ENCODE results near the gene CDKN3.
"Not testable (repeated sequence)": the region's sequence is repeated elsewhere in the genome, so short reads cannot be mapped to it uniquely, and the experiment has no call there.

The CDKN3 gene

DNA sequence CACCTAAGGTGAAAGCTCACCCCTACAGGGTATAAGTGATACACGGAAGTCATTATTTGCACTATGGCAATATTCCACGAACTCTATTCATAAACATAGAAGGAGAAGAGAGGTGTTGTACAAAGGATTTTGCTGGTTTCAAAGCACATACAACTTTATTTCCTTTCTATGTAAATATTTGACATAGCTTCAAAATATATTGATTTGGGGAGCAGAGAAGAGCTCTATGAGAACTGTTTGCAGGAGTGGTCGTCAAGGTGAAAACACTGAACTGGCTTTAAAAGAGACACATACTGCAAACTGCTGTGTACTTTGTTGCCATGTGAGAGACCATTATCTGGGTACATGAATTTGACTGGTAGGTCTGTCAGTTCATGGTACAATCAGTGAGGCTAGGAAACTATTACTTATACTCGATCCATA is 27.7 kb downstream of the CDKN3 start:
- DNase-seq (ENCODE audit: low spot score): no peak

DNA sequence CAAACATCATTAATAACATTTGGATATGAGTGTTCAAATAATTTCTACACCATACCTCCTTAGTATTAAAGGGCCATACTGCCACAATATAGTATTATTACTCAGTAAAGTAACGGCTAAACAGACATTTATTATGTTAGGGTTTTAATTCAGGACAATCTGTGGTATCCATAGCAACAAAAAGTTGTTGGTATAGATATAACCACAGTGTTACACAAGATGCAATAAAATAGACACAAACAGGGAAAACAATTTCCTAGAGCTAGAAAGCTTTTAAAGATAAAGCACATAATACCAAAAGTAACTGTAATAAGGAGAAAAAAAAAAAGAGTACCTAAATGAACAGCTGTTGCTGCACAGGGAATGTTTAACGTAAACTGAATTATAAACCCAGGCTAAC is 28.3 kb downstream of the CDKN3 start:
- DNase-seq (ENCODE audit: low spot score): no peak

DNA sequence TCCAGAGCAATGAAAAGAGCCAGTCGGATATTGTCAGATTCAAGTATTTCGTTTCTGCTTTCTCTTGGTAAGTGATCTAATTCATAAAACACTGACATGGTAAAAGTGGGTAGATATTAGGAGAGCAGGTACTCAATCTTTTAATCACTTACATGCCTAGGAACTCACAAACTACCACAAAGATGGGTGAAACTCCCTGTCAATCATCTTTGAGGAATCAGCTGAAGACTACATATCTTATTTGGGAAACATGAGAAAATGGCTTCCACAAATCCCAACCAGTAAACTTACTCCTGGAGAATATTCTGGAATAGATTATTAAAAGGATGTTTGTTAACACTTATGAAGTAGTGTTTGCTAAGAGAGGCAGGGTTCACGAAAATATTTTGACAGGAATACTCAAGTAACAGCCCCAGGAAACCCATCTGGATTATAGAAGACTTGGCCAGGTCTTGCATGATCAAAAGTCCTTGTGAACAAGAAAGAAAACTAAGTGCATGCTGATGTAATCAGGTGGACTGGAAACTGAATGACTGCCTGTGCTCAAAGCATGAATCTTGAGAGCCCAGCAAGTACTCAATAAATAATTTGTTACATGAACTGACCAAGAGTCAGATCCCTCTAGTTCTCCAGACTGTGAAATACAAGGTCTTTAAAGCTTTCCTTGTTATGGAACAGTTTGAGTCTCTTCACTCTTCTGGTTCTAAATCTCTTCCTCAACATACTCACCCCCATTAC is 28.9 kb downstream of the CDKN3 start:
- DNase-seq (ENCODE audit: low spot score): no peak

DNA sequence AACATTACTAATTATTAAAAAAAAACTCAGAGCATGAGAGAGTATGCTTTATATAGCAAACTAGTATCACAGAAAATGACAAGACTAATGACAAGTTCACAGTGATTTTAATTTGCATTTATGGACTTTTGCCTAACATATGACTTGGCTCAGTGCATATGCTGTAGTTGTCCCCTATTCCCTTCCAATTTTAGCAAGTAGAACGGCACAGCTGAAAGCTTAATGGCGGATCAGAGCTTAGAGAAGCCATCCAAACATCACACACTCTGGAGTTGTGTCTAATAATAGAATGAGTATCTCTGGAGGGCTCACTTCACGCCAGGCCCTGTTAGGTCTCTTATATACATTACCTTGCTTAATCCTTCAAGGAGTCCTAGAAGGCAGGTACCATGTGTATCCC is 31.1 kb downstream of the CDKN3 start:
- no peak for DNase-seq (ENCODE audit: low spot score)

DNA sequence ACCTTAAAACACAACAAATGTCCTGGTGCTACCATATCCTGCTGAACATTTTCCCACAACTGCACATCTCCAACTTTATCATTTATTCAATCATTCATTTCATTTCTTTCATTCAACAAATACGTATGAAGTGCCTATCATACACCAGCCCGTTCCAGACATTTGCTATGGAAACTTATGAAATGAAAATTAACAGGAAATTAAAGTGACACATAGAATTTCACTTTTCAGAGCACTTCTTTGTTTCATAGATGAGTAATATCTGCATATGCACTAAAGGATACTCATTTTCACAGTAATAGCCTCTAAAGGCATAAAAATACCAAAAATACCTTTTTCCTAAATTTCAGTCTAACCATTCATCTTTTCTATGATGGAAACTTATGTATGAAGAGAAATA is 31.7 kb downstream of the CDKN3 start:
- DNase-seq (ENCODE audit: low spot score): no peak

DNA sequence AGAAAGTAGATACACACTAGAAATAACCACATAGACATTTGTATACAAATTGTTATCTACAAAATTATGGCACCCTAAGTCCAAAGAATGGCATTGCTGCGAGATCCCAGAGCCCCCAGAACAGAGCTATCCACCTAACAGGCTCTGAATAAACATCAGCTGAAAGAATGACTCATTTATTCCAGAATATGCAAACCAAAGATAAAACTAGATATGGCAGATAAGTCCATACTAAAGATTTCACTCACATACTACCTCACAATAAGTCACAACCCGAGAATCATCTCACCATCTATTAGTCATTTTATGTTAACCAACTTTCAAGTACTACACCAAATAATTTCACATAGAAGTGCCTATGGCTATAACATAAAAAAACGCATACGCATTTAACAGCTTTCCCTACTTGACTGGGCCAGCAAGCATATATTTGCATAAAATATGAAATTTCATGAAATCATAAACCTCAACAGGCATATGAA is 38.7 kb downstream of the CDKN3 start:
- no peak for DNase-seq (ENCODE audit: low spot score)

DNA sequence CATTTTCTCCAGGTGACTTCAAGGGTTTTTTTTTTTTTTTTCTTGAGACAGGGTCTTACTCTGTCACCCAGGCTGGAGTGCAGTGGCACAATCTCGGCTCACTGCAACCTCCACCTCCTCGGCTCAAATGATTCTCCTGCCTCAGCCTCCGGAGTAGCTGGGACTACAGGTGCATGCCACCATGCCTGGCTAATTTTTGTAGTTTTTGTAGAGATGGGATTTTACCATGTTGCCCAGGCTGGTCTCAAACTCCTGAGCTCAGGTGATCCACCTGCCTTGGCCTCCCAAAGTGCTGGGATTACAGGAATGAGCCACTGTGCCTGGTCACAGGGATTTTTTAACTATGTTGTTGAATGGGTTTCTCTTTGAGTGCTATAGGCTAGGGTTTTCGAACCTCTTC is 41.1 kb downstream of the CDKN3 start:
- not testable (repeated sequence) for DNase-seq (ENCODE audit: low spot score)

DNA sequence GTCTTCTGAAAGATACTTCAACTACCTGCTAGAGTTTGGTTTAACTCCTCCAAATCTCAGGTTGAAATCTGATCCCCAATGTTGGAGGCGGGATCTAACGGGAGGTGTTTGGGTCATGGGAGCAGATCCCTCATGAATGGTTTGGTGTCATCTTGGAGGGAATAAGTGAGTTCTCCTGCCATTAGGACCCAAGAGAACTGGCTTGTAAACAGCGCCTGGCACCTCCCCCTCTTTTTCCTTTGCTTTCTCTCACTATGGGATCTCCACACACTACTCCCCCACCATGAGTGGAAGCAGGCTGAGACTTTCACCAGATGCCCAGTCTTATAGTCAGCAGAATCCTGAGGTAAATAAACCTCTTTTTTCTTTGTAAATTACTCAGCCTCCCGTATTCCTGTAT is 41.9 kb downstream of the CDKN3 start:
- no peak for DNase-seq (ENCODE audit: low spot score)

DNA sequence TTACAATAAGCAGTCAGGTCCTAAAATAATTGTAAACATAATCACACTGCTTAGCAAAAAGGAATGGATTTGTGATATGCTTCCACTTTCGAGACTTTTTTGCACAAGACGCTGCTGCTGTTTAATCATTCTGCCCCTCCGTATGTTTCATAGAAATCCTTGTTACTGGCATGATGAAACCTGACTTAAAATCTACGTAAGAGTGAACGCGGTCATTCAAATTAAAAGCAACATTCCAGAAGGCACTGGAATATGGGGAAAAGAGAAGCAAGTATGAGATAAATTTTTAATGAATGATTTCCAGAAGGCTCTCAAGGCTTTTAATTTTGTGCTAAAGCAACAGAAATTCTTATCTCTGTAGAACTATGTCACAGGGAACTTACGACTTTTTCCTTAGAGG is 43.2 kb downstream of the CDKN3 start:
- DNase-seq (ENCODE audit: low spot score): no peak

DNA sequence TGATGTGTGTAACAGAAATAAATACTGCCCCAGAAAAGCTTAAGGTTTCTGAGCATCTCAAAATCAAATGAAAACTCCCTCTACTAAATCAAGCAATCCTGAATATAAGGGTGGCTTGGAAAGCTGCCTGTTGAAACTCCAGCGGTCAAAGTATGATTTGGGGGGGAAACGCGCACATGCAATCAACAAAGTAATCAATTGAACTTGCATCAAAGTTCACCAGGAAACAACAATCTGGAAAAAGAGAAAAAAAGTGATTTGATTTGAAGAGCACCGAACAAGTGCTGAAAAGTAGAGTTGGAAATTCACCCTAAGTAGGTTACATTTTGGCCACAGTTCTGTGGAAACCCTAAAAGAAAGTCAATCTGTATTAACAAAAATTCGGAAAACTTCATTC is 43.7 kb downstream of the CDKN3 start:
- no peak for DNase-seq (ENCODE audit: low spot score)

DNA sequence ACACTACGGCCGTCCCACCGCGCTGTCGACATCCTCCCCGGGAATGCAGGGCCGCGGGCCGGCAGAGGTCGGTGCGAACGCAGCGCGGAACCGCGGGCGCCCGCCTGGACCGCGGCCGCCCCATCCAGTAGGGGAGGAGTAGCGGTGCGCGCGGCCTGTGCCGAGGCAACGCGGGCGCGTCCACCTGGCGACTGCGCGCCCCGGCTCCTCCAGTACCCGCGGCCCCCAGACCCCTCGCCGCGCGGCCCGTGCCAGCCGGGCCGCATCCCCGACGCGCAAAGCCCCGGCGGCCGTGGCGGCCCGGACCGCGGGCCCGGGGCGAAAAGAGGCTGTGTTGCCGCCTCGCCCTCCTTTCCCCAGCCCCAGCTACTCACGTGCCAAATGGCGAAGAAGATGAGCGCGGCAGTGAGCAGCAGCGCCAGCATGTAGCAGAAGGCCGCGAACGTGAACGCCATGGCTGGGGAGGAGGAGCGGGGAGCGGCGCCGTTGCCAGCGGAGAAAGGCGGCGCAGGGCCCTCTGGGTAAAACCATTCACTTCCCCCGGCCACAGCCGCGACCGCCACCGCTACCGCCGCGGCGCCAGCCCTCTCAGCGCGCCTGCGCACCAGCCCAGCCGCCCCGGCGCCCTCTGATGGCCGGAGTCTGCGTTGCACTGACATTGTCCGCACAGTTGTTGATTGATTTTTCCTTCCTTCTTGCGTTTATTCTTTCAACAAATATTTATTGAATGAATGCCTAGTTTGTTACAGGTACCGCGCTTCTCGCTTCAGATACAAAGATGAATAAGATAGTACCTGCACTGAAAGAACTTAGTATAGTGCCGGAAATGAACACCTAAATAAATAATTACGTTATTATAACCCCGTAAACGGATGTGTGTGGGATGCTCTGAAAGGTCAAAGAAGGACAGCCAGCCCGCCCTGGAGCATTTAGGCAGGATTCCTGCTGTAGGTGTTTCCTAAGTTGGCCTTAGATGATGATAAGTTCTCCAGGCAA is 44.4 kb downstream of the CDKN3 start, which contains the start of gene CNIH1:
Gene CNIH1 (minus strand): TSS at position 502 of the 996 bp plus-strand sequence. CDS start 47 bp downstream, at position 455.
- peak; percentile 94 for DNase-seq (ENCODE audit: low spot score)

DNA sequence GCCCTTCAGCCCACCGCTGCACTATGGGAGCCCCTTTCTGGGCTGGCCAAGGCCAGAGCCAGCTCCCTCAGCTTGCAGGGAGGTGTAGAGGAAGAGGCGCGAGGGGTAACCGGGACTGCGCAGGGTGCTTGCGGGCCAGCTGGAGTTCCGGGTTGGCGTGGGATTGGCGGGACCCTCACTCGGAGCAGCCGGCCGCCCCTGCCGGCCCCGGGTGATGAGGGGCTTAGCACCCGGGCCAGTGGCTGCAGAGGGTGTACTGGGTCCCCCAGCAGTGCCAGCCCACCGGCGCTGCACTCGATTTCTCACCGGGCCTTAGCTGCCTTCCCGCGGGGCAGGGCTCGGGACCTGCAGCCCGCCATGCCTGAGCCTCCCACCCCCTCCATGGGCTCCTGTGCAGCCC is 46.2 kb downstream of the CDKN3 start:
- not testable (repeated sequence) for DNase-seq (ENCODE audit: low spot score)

DNA sequence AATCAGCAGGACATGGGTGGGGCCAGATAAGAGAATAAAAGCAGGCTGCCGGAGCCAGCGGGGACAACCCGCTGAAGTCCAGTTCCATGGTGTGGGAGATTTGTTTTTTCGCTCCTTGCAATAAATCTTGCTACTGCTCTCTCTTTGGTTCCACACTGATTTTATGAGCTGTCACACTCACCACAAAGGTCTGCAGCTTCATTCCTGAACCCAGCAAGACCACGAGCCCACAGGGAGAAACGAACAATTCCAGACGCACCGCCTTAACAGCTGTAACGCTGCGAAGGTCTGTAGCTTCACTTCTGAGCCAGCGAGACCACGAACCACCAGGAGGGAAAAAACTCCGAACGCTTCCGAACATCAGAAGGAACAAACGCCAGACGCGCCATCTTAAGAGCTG is 47.2 kb downstream of the CDKN3 start:
- DNase-seq (ENCODE audit: low spot score): no peak

DNA sequence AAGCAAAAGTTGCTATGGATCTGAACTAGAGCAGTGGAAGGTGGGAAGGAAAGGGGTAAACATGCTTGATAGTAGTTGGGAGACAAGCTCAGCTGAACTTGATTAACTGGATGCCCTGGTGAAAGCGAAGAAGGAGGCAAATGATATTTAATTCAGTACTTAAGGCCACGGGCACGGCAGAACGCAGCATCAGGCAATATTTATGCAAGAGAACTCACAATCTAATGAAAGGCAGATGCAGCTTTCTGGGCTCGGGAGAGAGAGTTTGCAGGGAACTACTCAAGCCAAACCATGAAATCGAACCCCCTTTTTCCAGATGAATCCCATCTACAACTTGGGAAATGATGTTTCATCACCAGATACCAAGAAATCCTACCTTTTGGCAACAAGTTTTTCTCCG is 47.9 kb downstream of the CDKN3 start:
- DNase-seq (ENCODE audit: low spot score): no peak

DNA sequence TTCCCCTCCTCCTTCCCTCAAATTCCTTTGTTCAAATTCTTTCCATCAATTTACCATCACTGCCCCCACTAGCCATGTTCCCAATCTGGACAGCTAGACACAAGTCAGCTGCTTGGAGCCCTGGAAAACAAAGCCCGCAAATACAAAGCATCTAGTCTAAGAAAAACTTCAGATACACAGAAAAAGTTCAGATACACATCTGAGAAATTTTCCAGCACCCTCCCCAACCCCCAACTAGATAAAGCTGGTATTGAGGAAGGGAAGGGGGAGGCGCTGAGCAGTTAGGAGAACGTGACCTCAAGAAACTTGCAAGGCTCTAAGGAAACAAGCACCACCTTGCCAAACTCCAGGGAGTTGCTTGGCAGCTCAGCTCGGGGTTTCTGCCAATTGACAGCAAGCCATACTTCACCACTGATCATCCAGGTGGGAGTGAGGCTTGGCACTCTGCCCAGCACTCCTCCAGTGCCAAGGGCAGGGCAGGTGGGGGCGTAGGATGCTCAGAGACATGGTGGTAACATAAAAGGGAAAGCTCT is 49.4 kb downstream of the CDKN3 start:
- DNase-seq (ENCODE audit: low spot score): peak; percentile 23

DNA sequence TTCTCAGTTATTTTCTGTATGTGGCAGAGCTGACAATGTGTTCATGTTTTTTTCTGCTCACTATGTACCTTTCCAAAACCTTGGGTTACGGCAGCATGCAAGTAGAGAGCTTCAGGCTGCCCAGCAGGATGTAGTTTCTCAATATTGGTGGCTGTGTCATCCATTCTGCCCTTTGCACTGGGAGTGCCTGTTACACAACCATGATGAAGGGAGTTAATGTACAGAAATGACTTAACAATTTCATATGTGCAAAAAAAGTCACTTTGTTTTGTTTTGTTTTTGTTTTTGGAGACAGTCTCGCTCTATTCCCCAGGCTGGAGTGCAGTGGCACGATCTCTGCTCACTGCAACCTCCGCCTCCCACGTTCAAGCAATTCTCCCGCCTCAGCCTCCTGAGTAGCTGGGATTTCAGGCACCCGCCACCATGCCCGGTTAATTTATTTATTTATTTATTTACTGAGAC is 50.5 kb downstream of the CDKN3 start:
- DNase-seq (ENCODE audit: low spot score): peak; percentile 84

DNA sequence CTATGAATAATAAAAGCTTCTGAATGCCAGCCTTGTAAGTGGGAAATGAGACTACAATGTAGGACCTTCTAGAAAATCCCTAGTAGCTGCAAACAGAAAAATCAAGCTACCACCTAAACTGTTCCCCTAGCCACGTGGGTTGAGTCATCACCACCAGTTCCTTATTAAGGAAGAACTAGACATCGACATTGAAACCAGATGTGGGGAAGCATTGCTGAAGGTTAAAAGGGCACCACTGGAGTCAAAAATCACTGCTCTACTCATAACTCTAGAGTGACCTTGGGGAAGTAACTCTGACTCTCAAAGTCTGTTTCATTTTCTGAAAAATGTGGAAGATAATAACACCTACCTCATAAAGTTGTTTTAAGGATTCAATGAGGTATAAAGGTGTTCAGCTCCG is 53.7 kb downstream of the CDKN3 start:
- DNase-seq (ENCODE audit: low spot score): no peak

DNA sequence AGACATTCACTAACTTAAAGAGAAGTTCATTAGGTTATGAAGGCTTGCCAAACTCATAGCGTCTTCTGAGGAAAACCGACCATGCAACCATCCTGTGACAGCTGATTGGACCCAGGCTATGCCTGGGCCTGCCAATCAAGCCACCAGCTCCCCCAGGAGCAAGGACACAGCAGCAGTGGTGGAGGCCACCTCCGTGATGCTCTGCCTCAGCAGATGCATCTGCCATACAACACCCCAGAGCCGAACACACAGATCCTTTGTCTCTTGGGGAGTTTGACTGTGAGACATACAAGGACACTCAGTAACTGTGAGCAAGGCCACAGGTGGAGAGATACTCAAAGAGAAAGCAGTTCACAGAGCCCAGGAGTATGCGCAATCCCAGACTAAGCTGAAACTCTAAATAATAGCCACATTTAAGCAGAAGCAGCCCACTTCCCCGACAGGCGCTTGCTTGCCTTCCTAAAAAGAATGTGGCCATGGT is 54.4 kb downstream of the CDKN3 start:
- no peak for DNase-seq (ENCODE audit: low spot score)

DNA sequence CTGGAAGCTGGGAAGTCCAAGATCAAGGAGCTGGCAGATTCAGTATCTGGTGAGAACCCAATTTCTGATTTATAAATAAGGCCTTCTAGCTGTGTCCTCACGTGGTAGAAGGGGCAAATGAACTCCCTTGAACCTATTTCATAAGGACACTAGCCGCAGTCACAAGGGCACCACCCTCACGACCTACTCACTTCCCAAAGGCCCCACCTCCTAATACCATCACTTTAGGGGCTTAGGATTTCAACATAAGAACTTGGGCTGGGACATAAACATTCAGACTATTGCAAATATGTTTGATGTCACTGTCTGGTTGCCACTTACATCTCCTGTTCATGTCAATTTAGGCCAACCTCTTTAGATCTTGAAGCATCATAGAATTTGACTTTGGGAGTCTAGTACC is 55.2 kb downstream of the CDKN3 start:
- DNase-seq (ENCODE audit: low spot score): no peak

DNA sequence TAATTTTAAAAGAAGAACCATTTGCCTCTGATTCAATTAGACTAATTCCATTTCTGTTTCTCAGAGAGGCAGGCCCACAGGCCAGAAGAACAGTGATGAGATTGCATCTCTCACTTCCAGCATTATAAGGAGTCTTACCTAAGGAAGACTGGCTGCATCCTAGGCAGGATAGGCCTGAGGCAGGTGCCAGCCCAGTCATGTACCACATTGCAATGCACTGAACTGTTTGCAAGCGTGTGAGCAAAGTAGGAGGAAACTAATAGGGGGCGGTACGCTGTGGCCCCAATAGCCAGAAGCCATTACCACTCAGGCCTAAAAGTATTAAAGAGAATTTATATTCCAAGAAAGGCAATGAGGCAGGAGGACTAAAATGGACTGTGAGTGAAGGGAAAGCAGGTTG is 56.4 kb downstream of the CDKN3 start:
- no peak for DNase-seq (ENCODE audit: low spot score)

DNA sequence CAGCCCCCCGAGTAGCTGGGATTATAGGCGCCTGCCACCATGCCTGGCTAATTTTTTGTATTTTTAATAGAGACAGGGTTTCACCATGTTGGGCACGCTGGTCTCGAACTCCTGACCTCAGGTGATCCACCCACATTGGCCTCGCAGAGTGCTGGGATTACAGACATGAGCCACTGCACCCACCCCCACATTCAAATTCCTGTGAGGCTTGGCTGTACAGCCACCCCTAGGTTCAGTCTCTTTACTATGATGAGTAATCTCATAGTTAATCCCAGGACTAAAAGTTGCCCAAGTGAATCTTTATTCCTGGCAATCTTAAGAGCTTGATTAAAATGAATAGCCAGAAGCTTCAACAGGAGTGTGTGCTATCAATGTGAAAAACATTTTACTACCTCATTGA is 57.2 kb downstream of the CDKN3 start:
- DNase-seq (ENCODE audit: low spot score): not testable (repeated sequence)

DNA sequence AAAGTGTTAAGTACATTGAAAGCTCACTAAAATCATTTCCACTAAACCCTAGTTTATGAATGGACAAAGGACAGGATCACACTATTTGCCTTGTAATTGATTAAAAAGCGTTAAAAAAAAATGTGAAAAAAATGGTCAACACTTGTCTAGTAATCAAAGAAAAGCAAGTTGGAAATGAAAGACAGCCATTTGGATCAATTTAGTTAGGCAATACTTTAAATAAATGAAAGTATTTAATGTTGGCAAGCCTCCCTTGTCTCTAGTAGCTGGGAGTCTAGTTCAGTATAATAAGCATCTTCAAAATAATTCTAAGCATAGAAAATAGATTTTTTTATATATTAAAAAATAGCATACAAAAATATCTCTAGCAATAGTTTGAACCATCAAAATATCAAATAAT is 58.6 kb downstream of the CDKN3 start:
- DNase-seq (ENCODE audit: low spot score): no peak

Measured in HuH-7.5 (cell line).